ENCODE data around the gene PARP15. TPM values are rescaled to one million over a fixed set of nuclear protein-coding genes. Genes with fewer than 3 reads are reported as not detected.

The PARP15 gene
- total RNA-seq, 1 experiment from 2014 or later, result 0.12 TPM

DNA sequence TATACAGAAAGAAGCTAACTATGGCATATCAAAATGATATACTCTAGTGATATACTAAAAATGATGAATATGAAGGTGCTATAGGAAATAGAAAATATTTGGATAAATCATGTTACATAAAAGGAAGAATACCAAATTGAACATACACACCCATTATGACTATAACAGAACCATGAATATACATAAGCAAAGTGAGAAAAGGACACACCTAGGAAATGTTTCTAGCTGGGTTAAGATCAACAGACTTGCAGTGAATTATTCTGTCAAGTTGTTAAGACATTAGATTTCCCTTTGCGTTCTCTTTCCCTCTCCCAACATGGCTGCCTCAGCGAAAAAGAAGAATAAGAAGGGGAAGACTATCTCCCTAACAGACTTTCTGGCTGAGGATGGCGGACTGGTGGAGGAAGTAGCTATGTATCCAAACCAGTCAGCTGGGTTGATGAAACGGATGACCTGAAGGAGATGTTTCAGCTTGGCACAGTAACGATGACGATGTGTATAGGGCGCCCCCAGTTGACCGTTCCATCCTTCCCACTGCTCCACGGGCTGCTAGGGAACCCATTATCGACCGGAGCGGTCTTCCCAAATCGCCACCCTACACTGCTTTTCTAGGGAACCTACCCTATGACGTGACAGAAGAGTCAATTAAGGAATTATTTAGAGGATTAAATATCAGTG lies 83.0 kb downstream of the PARP15 start (continued):
- TF ChIP-seq REST (IDR thresholded peaks at IDR 0.05; ENCODE audit: low read depth), result no peak
- TF ChIP-seq, protein P1, sequence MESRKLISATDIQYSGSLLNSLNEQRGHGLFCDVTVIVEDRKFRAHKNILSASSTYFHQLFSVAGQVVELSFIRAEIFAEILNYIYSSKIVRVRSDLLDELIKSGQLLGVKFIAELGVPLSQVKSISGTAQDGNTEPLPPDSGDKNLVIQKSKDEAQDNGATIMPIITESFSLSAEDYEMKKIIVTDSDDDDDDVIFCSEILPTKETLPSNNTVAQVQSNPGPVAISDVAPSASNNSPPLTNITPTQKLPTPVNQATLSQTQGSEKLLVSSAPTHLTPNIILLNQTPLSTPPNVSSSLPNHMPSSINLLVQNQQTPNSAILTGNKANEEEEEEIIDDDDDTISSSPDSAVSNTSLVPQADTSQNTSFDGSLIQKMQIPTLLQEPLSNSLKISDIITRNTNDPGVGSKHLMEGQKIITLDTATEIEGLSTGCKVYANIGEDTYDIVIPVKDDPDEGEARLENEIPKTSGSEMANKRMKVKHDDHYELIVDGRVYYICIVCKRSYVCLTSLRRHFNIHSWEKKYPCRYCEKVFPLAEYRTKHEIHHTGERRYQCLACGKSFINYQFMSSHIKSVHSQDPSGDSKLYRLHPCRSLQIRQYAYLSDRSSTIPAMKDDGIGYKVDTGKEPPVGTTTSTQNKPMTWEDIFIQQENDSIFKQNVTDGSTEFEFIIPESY (IDR thresholded peaks at IDR 0.05; ENCODE audit: extremely low read depth, insufficient replicate concordance, low read length), result no peak
- no peak for TF ChIP-seq ZNF274 (IDR thresholded peaks at IDR 0.05; ENCODE audit: low read depth, low read length)
- no peak for TF ChIP-seq POLR2AphosphoS5 (IDR thresholded peaks at IDR 0.05; ENCODE audit: low read depth, low read length)
- no peak for TF ChIP-seq SIN3A (IDR thresholded peaks at IDR 0.05; ENCODE audit: low read depth)
- TF ChIP-seq YY1 (IDR thresholded peaks at IDR 0.05; ENCODE audit: extremely low read depth, insufficient replicate concordance, low read depth, low read length), result no peak
- TF ChIP-seq JUND (IDR thresholded peaks at IDR 0.05), result no peak
- no peak for TF ChIP-seq EZH2 (IDR thresholded peaks at IDR 0.05)
- TF ChIP-seq ZFX (IDR thresholded peaks at IDR 0.05), result no peak
- no peak for TF ChIP-seq EGR1 (IDR thresholded peaks at IDR 0.05; ENCODE audit: low read depth)
- no peak for TF ChIP-seq EZH2phosphoT487 (IDR thresholded peaks at IDR 0.05; ENCODE audit: borderline replicate concordance)
